HG03103 (cell line): ENCODE data around the gene COL13A1.

ENCODE experiments used
- ATAC-seq: cut with Tn5 transposase; IDR thresholded peaks from one replicate; pipeline ENCODE4 v1.9.1; 2021; ENCODE audit warnings: low read depth; ENCODE audit not compliant: unreplicated experiment

Gene COL13A1

GRCh38 chr10:69801434-69802315 is at the start of gene COL13A1:
Gene COL13A1 (plus strand): TSS chr10:69801906. CDS start chr10:69802424, 518 bp downstream.
- ATAC-seq: no peak

- ATAC-seq: no peak
Measured at GRCh38 chr10:69752479-69752878, 49.2 kb upstream of the COL13A1 start.

DNA sequence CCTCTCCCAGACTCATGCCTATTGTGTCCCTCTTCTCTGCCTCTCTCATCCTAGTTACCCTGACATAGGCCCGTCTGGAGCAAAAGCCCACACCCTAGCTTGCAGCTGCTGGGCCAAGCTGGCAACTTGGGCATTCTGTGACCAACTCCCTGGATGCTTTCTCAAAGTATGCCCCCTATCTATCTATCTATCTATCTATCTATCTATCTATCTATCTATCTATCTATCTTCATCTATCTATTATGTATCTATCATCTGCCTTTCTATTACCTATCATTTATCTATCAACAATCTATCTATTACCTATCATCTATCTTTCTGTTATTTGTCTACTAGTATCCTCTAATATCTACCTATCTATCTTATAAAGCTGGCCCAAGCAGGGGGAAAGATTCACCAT is 45.4 kb upstream of the COL13A1 start:
- ATAC-seq: no peak

DNA sequence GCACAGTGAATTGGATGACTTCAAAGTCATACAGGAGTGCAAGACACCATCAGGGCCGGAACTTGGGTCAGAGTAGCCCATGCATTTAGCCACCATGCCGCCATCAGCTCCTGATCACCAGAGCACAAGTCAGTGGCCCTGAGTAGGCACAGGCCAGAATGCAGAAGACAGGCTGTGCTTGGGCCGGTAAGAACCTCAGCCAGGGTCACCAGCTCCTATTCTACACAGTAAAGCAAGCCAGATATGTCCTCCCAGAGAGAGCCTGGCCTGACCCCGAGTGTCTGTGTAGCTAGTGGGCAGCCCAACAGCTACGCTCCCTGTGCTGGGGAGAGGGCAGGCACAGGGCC is 44.5 kb upstream of the COL13A1 start:
- no peak for ATAC-seq

DNA sequence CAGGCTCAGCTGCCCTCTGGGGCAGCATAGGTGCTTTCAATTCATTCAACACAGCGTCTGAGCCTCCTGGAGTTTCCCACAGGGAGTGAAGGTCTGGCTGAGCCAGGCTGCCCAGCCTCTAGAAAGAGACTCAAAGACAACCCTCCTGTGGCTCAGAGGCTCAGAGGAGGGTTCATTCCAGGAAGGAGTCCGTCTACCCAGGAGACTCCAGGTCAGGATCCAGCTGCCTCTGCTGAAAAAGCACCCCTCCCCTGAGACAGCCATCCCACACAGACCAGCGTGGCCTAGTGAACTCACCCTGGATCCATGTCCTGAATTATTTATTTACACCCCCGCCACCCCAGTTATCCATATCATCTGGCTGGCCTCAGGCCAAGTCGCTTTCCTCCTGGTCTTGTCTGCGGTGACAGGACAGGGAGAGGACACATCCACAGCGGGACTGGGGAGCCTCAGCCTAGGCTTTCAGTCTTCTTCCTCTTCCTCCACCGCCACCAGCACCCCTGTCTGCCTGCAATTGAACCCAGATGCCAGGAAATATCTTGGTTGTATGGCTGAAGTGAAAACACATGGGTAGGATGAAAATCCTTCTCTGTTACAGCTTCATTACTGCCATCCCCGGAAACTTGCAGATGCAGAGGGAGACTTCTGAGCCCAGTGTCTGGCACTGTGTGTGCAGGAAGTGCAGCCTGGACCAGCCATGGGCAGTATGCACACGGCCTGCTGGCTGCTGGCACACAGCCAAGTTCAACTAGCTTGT is 44.0 kb upstream of the COL13A1 start:
- no peak for ATAC-seq

DNA sequence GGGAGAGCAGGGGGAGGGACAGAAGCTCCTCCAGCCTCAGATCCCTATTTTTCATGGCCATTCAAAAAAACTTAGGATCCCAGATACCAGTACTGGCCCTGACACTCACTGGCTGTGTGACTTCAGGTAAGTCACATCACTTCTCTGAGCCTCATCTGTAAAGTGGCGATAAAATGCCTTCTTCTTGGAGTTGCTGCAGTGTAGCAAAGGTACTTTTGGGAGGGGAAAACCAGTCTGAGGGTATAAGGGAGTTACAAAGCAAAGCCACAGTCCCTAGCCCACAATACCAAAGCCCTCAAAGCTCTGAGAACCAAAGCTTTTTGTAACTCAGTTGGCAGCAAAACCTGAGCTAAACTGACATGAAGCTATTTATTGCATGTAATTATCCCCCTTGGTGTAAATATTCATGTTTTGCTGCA is 43.4 kb upstream of the COL13A1 start:
- no peak for ATAC-seq

GRCh38 chr10:69759641-69760040 is 42.1 kb upstream of the COL13A1 start:
- ATAC-seq: no peak

DNA sequence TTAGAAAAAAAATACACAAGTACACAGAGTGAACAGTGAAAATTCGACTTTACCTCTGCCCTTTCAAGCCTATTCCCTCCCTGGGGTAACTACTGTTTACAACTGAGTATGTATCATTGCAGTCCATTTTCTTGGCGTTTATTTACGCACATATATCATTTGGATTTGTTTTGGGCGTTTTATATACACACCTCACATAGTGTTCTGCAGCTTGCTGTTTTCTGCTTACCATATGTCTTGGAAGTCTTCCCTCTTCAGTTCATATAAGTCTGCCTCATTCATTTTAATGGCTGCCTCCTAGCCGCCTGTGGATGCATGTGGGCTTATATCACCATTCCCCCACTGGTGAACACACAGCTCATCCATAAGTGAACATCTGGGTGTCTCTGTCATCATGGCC is 41.6 kb upstream of the COL13A1 start:
- ATAC-seq: no peak

- ATAC-seq: no peak
Measured at GRCh38 chr10:69761320-69761719, 40.4 kb upstream of the COL13A1 start.

- no peak for ATAC-seq
Measured at GRCh38 chr10:69766161-69766910, 35.4 kb upstream of the COL13A1 start.

DNA sequence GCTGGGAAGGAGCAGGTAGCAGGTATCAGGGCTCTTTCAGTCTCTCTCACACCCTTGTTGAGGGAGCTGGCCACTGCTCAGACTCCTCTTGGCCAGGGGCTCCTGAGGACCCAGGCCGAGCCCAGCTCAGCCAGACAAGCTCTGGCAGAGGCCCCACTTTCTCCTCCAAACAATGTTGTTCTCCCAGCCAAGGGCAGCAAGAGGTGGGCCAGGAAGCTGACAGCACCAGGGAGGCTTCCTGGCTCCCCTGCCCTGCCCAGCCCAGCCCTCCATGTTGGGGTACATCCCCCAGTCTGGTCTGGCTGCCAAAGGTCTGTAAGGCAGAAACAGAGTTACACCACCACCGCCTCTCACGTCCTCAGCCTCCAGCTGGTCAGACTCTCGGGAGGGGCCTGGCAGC is 33.9 kb upstream of the COL13A1 start:
- no peak for ATAC-seq

GRCh38 chr10:69768386-69768785 is 33.3 kb upstream of the COL13A1 start:
- ATAC-seq: no peak

DNA sequence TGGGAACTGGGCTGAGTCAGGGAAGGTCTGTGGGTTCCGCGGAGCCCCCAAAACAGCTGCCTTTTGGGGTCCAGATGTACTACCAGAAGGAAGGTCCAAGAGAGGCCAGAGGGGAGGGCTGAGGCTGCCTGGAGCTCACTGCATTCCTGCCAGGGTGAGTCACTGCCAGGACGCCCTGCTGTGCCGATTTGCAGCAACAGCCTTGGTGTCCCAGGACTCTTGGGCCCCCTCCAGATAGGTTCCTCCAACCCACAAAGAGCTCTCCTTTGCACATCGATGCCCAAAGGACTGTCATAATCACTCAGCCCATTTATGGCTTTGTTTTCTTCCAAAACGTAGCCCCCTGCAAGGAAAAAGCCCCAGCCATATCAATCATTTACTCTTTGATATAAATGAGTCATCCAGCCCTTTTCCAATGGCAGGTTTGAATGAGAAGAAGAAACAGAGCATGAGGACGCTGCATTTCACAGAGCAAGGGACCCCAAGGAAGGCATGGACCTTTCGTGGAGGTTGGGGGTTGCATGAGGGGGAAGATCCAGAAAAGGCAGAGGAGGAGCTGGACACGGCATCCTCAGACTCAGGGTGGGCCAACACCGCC is 32.2 kb upstream of the COL13A1 start:
- ATAC-seq: no peak

GRCh38 chr10:69772933-69773704 is 28.6 kb upstream of the COL13A1 start:
- no peak for ATAC-seq

DNA sequence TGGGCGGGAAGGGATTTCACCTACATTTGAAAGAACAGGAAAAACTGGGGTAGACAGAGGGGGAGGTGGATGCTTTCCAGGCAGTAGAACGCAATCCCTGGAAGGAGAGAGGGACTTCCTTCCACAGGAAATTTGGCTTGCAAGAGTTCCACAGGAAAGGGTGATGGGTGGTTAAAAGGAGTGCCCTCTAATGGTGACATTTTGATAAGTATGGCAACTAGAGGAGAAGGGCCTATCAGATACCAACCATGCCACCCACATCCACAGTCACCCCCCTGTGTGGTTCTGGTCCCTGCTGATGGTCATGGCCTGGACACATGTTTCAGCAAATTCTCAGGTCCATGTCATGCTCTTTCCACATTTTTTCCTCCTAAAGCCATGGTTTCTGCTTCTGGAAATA is 27.1 kb upstream of the COL13A1 start:
- no peak for ATAC-seq

GRCh38 chr10:69780077-69780476 is 21.6 kb upstream of the COL13A1 start:
- no peak for ATAC-seq

GRCh38 chr10:69781576-69781975 is 20.1 kb upstream of the COL13A1 start:
- no peak for ATAC-seq

DNA sequence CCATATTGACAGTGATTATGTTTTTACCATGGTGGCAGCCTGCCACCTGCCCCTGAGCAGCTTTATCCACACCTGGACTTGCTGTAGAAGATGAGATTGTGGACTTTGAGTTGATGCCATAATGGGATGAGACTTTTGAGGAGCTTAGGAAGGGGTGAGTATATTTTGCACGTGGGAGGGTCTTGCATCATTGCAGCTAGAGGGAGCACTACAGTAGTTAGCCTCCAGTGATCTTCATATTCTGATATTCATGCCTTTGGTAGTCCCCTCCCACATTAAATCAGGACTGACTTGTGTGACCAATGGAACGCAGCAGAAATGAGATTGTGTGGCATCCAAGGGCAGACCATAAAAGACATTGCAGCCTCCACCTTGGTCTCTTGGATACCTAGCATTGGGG is 18.2 kb upstream of the COL13A1 start:
- ATAC-seq: no peak

DNA sequence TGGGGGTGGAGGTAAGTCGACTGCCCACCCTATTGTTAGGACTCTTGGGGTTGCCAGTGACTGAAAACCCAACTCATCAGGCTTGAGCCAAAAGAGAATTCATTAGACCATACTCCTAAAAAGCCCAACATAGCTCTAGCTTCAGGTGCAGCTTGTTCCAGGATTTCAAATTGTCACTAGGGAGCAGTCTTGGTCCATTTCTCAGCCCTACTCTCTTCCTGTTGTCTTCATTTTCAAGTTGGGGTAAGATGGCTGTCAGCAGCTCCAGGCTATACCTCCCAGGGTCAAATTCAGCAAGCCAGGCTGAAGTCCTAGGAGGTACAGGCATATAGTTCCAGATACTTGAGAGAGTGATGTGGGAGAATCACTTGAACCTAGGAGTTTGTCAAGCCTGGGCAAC is 14.9 kb upstream of the COL13A1 start:
- ATAC-seq: no peak

GRCh38 chr10:69787681-69788080 is 14.0 kb upstream of the COL13A1 start:
- no peak for ATAC-seq
